ENCODE data around the gene SDK1. TPM values are rescaled to one million over a fixed set of nuclear protein-coding genes. Genes with fewer than 3 reads are reported as not detected.

SDK1 gene
- total RNA-seq, 1 donor from 2014 or later = 225 TPM

- Mint-ChIP-seq H3K4me3 (ENCODE audit: unreplicated experiment) (no peak overlapping the region), H3K9me3 (ENCODE audit: unreplicated experiment) (peaks cover 3% of the 10 kb centered on the region), H3K27me3 (ENCODE audit: unreplicated experiment) (peaks cover 7% of the 10 kb centered on the region), H3K36me3 (ENCODE audit: unreplicated experiment) (peaks cover 28% of the 10 kb centered on the region), H3K4me1 (ENCODE audit: low read depth, unreplicated experiment) (peaks cover 9% of the 10 kb centered on the region), H3K27ac (ENCODE audit: unreplicated experiment) (no peak overlapping the region)
- TF ChIP-seq CTCF (IDR thresholded peaks at IDR 0.05; ENCODE audit: partially characterized antibody, unreplicated experiment) = no peak
- no peak for DNase-seq
These were observed 748.1 kb downstream of the SDK1 start for GRCh38 chr7:4049202-4049601.

- DNase-seq = no peak
- TF ChIP-seq CTCF (IDR thresholded peaks at IDR 0.05; ENCODE audit: partially characterized antibody, unreplicated experiment) = no peak
- Mint-ChIP-seq H3K9me3 (ENCODE audit: unreplicated experiment) (peaks cover 3% of the 10 kb centered on the region), H3K27ac (ENCODE audit: unreplicated experiment) (no peak overlapping the region), H3K4me3 (ENCODE audit: unreplicated experiment) (no peak overlapping the region), H3K27me3 (ENCODE audit: unreplicated experiment) (peaks cover 3% of the 10 kb centered on the region), H3K36me3 (ENCODE audit: unreplicated experiment) (peaks cover 36% of the 10 kb centered on the region), H3K4me1 (ENCODE audit: low read depth, unreplicated experiment) (peaks cover 9% of the 10 kb centered on the region)
These were observed 749.1 kb downstream of the SDK1 start for GRCh38 chr7:4050126-4050660.

DNA sequence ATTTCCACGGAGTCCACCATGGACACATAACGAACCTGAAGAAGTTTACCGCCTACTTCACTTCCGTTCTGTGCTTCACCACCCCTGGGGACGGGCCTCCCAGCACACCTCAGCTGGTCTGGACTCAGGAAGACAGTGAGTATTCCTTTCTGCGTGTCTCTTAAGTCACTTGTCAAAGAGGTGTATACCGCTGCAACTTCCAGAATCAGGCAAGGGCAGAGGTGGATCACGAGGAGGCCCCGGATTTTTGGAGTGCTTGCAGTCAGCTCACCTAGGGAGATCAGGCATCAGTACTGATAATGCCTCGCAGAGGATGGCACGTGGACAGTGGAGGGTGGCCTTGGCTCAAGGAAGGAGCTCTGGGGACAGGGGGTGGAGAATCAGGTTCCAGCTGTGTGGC, 750.6 kb downstream of the SDK1 start:
- no peak overlapping the region for H3K4me3 Mint-ChIP-seq (ENCODE audit: unreplicated experiment)
- H3K36me3 Mint-ChIP-seq (ENCODE audit: unreplicated experiment) = peaks cover 41% of the 10 kb centered on the region
- H3K9me3 Mint-ChIP-seq (ENCODE audit: unreplicated experiment) = peaks cover 3% of the 10 kb centered on the region
- peaks cover 7% of the 10 kb centered on the region for H3K27me3 Mint-ChIP-seq (ENCODE audit: unreplicated experiment)
- H3K4me1 Mint-ChIP-seq (ENCODE audit: low read depth, unreplicated experiment) = peaks cover 9% of the 10 kb centered on the region
- no peak for DNase-seq
- TF ChIP-seq CTCF (IDR thresholded peaks at IDR 0.05; ENCODE audit: partially characterized antibody, unreplicated experiment) = no peak
- peak overlapping the region; percentile 6 for H3K27ac Mint-ChIP-seq (ENCODE audit: unreplicated experiment)

DNA sequence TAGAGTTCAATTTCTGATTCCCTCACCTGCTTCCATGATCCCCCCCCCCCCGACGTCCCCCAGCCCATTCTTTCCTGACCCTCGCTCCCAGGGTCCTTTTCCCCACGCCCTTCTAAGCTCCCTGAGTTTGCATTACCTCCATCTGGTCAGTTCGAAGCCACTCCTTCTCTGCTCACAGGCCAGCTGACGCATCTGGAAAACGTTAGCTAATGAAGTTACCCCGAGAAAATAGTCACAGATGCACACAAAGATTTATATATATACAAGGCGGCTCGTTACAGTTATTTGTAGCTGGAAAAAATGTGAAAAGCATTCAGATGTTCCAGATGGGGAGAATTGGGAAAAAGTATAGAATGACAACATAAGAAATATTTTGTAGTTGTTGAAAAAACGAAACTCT, 751.1 kb downstream of the SDK1 start:
- Mint-ChIP-seq H3K9me3 (ENCODE audit: unreplicated experiment) (peaks cover 3% of the 10 kb centered on the region), H3K27ac (ENCODE audit: unreplicated experiment) (peak overlapping the region; percentile 53), H3K36me3 (ENCODE audit: unreplicated experiment) (peaks cover 41% of the 10 kb centered on the region), H3K4me3 (ENCODE audit: unreplicated experiment) (no peak overlapping the region), H3K27me3 (ENCODE audit: unreplicated experiment) (peaks cover 7% of the 10 kb centered on the region), H3K4me1 (ENCODE audit: low read depth, unreplicated experiment) (peaks cover 9% of the 10 kb centered on the region)
- DNase-seq = no peak
- TF ChIP-seq CTCF (IDR thresholded peaks at IDR 0.05; ENCODE audit: partially characterized antibody, unreplicated experiment) = no peak

GRCh38 chr7:4054158-4054557, 753.1 kb downstream of the SDK1 start:
- peaks cover 50% of the 10 kb centered on the region for H3K36me3 Mint-ChIP-seq (ENCODE audit: unreplicated experiment)
- TF ChIP-seq CTCF (IDR thresholded peaks at IDR 0.05; ENCODE audit: partially characterized antibody, unreplicated experiment) = no peak
- H3K4me1 Mint-ChIP-seq (ENCODE audit: low read depth, unreplicated experiment) = peaks cover 9% of the 10 kb centered on the region
- H3K9me3 Mint-ChIP-seq (ENCODE audit: unreplicated experiment) = peaks cover 8% of the 10 kb centered on the region
- H3K27me3 Mint-ChIP-seq (ENCODE audit: unreplicated experiment) = peaks cover 10% of the 10 kb centered on the region
- no peak overlapping the region for H3K4me3 Mint-ChIP-seq (ENCODE audit: unreplicated experiment)
- DNase-seq = no peak
- no peak overlapping the region for H3K27ac Mint-ChIP-seq (ENCODE audit: unreplicated experiment)
